ENCODE data around the gene CENPM.

- TF ChIP-seq CTCF (IDR thresholded peaks at IDR 0.05; ENCODE audit: borderline replicate concordance, extremely low read depth, low read length, poor library complexity, severe bottlenecking) (no peak), EZH2 (IDR thresholded peaks at IDR 0.05; ENCODE audit: borderline replicate concordance, low read depth, low read length, severe bottlenecking) (no peak)
These were observed 24.6 kb downstream of the CENPM start for GRCh38 chr22:41922328-41922727.
